ENCODE measurements around the gene MAPK12. TPM values are rescaled to one million over a fixed set of nuclear protein-coding genes. Genes with fewer than 3 reads are reported as not detected.

The MAPK12 gene
- total RNA-seq, 1 donor from 2014 or later: 33.4 TPM

GRCh38 chr22:50221410-50222300, 39.8 kb downstream of the MAPK12 start:
- Mint-ChIP-seq H3K4me1 (ENCODE audit: unreplicated experiment) (no peaks in the 10 kb centered on the region), H3K4me3 (ENCODE audit: unreplicated experiment) (no peak overlapping the region), H3K27me3 (ENCODE audit: unreplicated experiment) (peaks cover 12% of the 10 kb centered on the region), H3K9me3 (ENCODE audit: unreplicated experiment) (no peaks in the 10 kb centered on the region), H3K27ac (ENCODE audit: unreplicated experiment) (no peak overlapping the region), H3K36me3 (ENCODE audit: low read depth, unreplicated experiment) (peaks cover 18% of the 10 kb centered on the region)
- no peak for TF ChIP-seq CTCF (IDR thresholded peaks at IDR 0.05; ENCODE audit: unreplicated experiment)
- DNase-seq (ENCODE audit: low spot score): no peak

GRCh38 chr22:50220603-50221409, 40.7 kb downstream of the MAPK12 start:
- no peak for DNase-seq (ENCODE audit: low spot score)
- Mint-ChIP-seq H3K27ac (ENCODE audit: unreplicated experiment) (no peak overlapping the region), H3K9me3 (ENCODE audit: unreplicated experiment) (no peaks in the 10 kb centered on the region), H3K27me3 (ENCODE audit: unreplicated experiment) (peaks cover 12% of the 10 kb centered on the region), H3K4me1 (ENCODE audit: unreplicated experiment) (no peaks in the 10 kb centered on the region), H3K36me3 (ENCODE audit: low read depth, unreplicated experiment) (peaks cover 22% of the 10 kb centered on the region), H3K4me3 (ENCODE audit: unreplicated experiment) (no peak overlapping the region)
- no peak for TF ChIP-seq CTCF (IDR thresholded peaks at IDR 0.05; ENCODE audit: unreplicated experiment)

- Mint-ChIP-seq H3K27me3 (ENCODE audit: unreplicated experiment) (peaks cover 12% of the 10 kb centered on the region), H3K27ac (ENCODE audit: unreplicated experiment) (no peak overlapping the region), H3K36me3 (ENCODE audit: low read depth, unreplicated experiment) (peaks cover 23% of the 10 kb centered on the region), H3K4me3 (ENCODE audit: unreplicated experiment) (no peak overlapping the region), H3K4me1 (ENCODE audit: unreplicated experiment) (no peaks in the 10 kb centered on the region), H3K9me3 (ENCODE audit: unreplicated experiment) (no peaks in the 10 kb centered on the region)
- DNase-seq (ENCODE audit: low spot score): no peak
- no peak for TF ChIP-seq CTCF (IDR thresholded peaks at IDR 0.05; ENCODE audit: unreplicated experiment)
Observed at GRCh38 chr22:50219800-50220602, 41.5 kb downstream of the MAPK12 start.

GRCh38 chr22:50218996-50219727, 42.3 kb downstream of the MAPK12 start:
- H3K36me3 Mint-ChIP-seq (ENCODE audit: low read depth, unreplicated experiment): peaks cover 26% of the 10 kb centered on the region
- no peak for DNase-seq (ENCODE audit: low spot score)
- no peaks in the 10 kb centered on the region for H3K9me3 Mint-ChIP-seq (ENCODE audit: unreplicated experiment)
- no peak for TF ChIP-seq CTCF (IDR thresholded peaks at IDR 0.05; ENCODE audit: unreplicated experiment)
- H3K27me3 Mint-ChIP-seq (ENCODE audit: unreplicated experiment): peaks cover 12% of the 10 kb centered on the region
- H3K27ac Mint-ChIP-seq (ENCODE audit: unreplicated experiment): no peak overlapping the region
- H3K4me3 Mint-ChIP-seq (ENCODE audit: unreplicated experiment): no peak overlapping the region
- H3K4me1 Mint-ChIP-seq (ENCODE audit: unreplicated experiment): no peaks in the 10 kb centered on the region
